ENCODE data around the gene DENND1A. TPM values are rescaled to one million over a fixed set of nuclear protein-coding genes. Genes with fewer than 3 reads are reported as not detected.
"Not testable (repeated sequence)": the region's sequence is repeated elsewhere in the genome, so short reads cannot be mapped to it uniquely, and the experiment has no call there.

DENND1A gene
- total RNA-seq, 2 donors from 2014 or later: 18.9 to 26.8 TPM

- Histone ChIP-seq H3K4me1 (replicated peaks) (no peaks in the 10 kb centered on the region), H3K27me3 (replicated peaks; ENCODE audit: insufficient read depth) (no peaks in the 10 kb centered on the region), H3K27ac (no peak overlapping the region), H3K4me3 (no peak overlapping the region), H3K36me3 (no peaks in the 10 kb centered on the region), H3K9me3 (no peaks in the 10 kb centered on the region)
- WGBS: 95% methylated on average over 1 of the region's 1 CpG
- intact Hi-C loops (cut with DNase I): loop anchor here (5.0 kb wide), 1 partner anchor 67 kb away; no protein-coding TSS in a partner anchor
- no peak for TF ChIP-seq POLR2AphosphoS5 (IDR thresholded peaks at IDR 0.05)
- no peak for DNase-seq (ENCODE audit: low spot score)
Measured at GRCh38 chr9:123639743-123640142, 290.2 kb downstream of the DENND1A start.

GRCh38 chr9:123637945-123638634 lies 291.8 kb downstream of the DENND1A start:
- Histone ChIP-seq H3K27ac (no peak overlapping the region), H3K9me3 (no peaks in the 10 kb centered on the region), H3K27me3 (replicated peaks; ENCODE audit: insufficient read depth) (no peaks in the 10 kb centered on the region), H3K36me3 (no peaks in the 10 kb centered on the region), H3K4me3 (peak overlapping the region in 1 of 2 donors; percentile 1), H3K4me1 (replicated peaks) (no peaks in the 10 kb centered on the region)
- DNase-seq (ENCODE audit: low spot score): no peak
- intact Hi-C loops (cut with DNase I): loop anchor here (5.0 kb wide), 1 partner anchor 66 kb away; no protein-coding TSS in a partner anchor
- TF ChIP-seq POLR2A (IDR thresholded peaks at IDR 0.05) (no peak), CTCF (IDR thresholded peaks at IDR 0.05) (no peak), POLR2AphosphoS5 (IDR thresholded peaks at IDR 0.05) (no peak)
- WGBS: 65% methylated on average over 10 of the region's 10 CpGs

GRCh38 chr9:123637606-123637944 lies 292.4 kb downstream of the DENND1A start:
- Histone ChIP-seq H3K27me3 (replicated peaks; ENCODE audit: insufficient read depth) (no peaks in the 10 kb centered on the region), H3K9me3 (no peaks in the 10 kb centered on the region), H3K4me3 (peak overlapping the region in 1 of 2 donors; percentile 1), H3K27ac (no peak overlapping the region), H3K36me3 (no peaks in the 10 kb centered on the region), H3K4me1 (replicated peaks) (no peaks in the 10 kb centered on the region)
- intact Hi-C loops (cut with DNase I): loop anchor here (5.0 kb wide), 1 partner anchor 65 kb away; no protein-coding TSS in a partner anchor
- WGBS: 47% methylated on average over 3 of the region's 3 CpGs
- no peak for TF ChIP-seq CTCF (IDR thresholded peaks at IDR 0.05)
- TF ChIP-seq POLR2AphosphoS5 (IDR thresholded peaks at IDR 0.05): no peak
- no peak for TF ChIP-seq POLR2A (IDR thresholded peaks at IDR 0.05)
- DNase-seq (ENCODE audit: low spot score): no peak

GRCh38 chr9:123636805-123637204 lies 293.1 kb downstream of the DENND1A start:
- not testable (repeated sequence) for H3K27ac ChIP-seq; H3K9me3 ChIP-seq; H3K36me3 ChIP-seq; H3K27me3 ChIP-seq (replicated peaks; ENCODE audit: insufficient read depth); H3K4me3 ChIP-seq; DNase-seq (ENCODE audit: low spot score); H3K4me1 ChIP-seq (replicated peaks)
- intact Hi-C loops (cut with DNase I): loop anchor here (5.0 kb wide), 1 partner anchor 65 kb away; no protein-coding TSS in a partner anchor
- WGBS: 97% methylated on average over 10 of the region's 10 CpGs

GRCh38 chr9:123631862-123632261 lies 298.1 kb downstream of the DENND1A start:
- Histone ChIP-seq H3K27ac (no peak overlapping the region), H3K27me3 (replicated peaks; ENCODE audit: insufficient read depth) (no peaks in the 10 kb centered on the region), H3K9me3 (no peaks in the 10 kb centered on the region), H3K36me3 (no peaks in the 10 kb centered on the region), H3K4me3 (no peak overlapping the region), H3K4me1 (replicated peaks) (no peaks in the 10 kb centered on the region)
- DNase-seq (ENCODE audit: low spot score): no peak
- intact Hi-C loops (cut with DNase I): no loop called here
- 67% methylated on average over 3 of the region's 3 CpGs for WGBS
- no peak for TF ChIP-seq CTCF (IDR thresholded peaks at IDR 0.05)

GRCh38 chr9:123630233-123630632 lies 299.7 kb downstream of the DENND1A start:
- TF ChIP-seq CTCF (IDR thresholded peaks at IDR 0.05) (no peak), POLR2A (IDR thresholded peaks at IDR 0.05) (no peak), POLR2AphosphoS5 (IDR thresholded peaks at IDR 0.05) (no peak)
- Histone ChIP-seq H3K4me1 (replicated peaks) (no peaks in the 10 kb centered on the region), H3K27me3 (replicated peaks; ENCODE audit: insufficient read depth) (no peaks in the 10 kb centered on the region), H3K4me3 (no peak overlapping the region), H3K27ac (no peak overlapping the region), H3K9me3 (no peaks in the 10 kb centered on the region), H3K36me3 (no peaks in the 10 kb centered on the region)
- intact Hi-C loops (cut with DNase I): no loop called here
- WGBS: 98% methylated on average over 9 of the region's 9 CpGs
- no peak for DNase-seq (ENCODE audit: low spot score)
